Stimulated activated CD4-positive, alpha-beta T cell treated with anti-CD3 and anti-CD28 coated beads, Interleukin-4, amount 100 ng/mL, for 24 hours (primary cell): Measurements from ENCODE around the gene PSMA1.
"Not testable (repeated sequence)": the region's sequence is repeated elsewhere in the genome, so short reads cannot be mapped to it uniquely, and the experiment has no call there.

Source experiments
- DNase-seq: peaks from one replicate; pipeline ENCODE4 v3.0.0-alpha.2; 2020

PSMA1 gene

DNA sequence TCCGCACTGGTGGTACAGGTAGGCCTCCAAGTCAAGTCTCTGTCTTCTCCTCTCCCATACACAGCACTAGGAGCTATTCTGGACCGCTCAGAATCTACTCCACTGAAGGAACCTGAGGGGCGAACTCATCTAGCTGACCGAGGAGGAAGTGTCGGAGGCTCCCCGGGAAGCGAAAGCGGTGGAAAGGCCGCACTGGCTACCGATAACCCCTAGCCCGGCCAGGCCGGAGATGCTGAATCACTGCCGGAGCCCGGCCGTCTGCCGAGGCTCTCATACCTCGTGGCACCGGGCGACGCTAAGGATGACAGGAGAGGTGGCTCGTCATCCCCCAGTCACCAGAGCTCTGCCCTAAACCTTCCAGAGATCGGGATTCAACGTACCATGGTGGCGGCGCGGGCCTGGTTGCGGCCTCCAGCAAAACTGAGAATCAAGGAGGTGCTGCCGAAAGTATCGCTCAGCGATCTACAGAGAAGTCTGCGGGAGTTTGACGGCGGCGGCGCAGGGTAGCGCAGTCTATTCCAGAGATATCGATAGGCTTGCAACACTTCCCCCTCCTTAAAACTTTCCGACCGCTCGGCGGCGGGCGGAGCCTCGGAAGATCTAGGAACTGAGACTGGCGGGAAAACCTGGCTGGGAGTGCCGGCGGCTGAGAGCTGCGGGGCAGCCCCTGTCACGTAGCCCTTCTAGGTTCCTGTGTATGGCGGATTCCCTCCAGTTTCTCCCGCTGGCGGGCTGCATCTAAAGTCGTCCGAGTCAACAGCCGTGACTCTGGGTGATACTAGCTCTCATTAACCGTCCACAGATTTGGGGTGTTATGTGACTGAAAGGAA lies at the start of gene PSMA1:
PSMA1 (minus strand) TSS at position 470 of the 830 bp plus-strand sequence; CDS start at position 383, 87 bp downstream.
- DNase-seq, result peak; percentile 95

DNA sequence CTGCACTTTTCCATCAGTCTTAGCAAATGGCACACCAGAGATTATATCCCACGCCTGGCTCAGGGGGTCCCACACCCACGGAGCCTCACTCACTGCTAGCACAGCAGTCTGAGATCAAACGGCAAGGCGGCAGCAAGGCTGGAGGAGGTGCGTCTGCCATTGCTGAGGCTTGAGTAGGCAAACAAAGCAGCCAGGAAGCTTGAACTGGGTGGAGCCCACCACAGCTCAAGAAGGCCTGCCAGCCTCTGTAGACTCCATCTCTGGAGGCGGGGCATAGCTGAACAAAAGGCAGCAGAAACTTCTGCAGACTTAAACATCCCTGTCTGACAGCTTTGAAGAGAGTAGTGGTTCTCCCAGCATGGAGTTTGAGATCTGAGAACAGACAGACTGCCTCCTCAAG lies 49.3 kb upstream of the PSMA1 start:
- not testable (repeated sequence) for DNase-seq

DNA sequence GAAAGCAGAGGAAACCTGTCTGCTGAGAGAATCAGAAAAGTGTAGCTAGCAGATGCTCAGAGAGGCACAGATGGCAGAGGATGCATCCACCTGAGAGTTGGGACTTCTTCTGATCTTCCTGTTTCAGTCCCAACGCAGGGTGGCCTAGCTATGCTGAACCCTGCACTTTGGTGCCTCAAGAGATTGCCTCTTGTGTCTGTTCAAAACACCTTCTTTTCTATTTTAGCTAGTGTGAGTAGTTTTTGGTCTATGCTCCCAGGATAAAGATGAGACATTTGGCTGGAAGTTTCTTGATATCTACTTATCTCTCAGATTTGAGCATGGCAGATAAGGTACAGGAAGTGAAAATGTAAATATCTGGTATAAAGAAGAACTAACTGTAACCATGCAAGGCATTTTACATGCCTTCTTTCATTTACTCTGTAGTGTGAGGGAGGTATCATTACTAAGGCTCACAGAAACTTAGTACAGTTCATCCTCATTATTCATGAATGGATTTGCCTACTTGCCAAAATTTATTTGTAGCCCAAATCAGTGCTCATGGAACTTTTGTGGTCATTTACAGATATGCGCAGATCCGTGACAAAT lies 47.0 kb upstream of the PSMA1 start:
- no peak for DNase-seq

DNA sequence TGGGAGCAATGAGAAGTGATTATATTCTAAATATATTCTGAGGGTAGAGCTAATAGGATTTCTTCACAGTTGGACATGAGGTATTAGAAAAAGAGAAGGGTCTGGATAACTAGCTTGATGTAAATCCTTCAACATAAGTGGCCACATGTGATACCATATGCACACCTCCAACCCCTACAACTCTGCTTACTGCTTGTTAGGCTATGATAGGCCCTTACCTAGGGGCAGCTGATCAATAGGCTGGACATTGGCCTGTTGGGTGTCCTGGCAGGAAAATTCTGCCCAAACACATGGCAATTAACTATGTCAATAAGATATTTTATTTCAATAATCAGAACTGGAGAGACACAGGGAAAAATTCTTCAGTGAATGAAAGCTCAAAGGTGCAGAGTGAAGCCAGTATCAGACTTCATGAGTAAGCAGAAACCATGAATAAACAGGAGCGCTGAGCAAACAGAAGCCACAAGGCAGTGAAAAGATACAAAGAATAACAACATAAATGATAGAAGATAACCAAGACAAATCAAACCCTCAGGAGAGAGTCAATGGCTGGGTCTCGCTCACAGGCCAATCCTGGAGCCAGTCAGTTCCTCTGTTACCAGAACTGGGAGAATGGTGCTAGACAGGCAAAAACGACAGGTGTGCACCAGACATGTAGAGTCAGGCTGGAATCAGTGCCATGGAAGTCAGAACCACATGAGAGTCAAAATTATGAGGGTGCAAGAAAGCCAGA lies 46.3 kb upstream of the PSMA1 start:
- DNase-seq, result no peak

DNA sequence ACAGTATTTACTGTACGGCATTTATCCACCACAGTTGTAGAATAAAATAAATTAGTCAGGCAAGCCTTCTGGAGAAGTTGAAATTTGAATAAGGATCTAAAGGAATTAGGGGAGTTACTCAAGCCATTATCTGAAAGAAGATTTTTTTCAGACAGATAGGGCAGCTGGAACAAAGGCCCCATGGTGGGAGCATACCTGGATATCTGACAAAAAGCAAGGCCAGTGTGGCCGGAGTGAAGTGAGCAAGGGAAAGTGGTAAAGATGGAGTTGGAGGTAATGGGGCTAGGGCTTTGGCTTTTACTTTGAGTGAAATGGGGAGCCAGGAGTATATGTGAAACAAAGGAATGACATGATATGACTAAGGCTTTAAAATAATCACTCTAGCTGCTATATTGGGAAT lies 45.7 kb upstream of the PSMA1 start:
- DNase-seq, result no peak

DNA sequence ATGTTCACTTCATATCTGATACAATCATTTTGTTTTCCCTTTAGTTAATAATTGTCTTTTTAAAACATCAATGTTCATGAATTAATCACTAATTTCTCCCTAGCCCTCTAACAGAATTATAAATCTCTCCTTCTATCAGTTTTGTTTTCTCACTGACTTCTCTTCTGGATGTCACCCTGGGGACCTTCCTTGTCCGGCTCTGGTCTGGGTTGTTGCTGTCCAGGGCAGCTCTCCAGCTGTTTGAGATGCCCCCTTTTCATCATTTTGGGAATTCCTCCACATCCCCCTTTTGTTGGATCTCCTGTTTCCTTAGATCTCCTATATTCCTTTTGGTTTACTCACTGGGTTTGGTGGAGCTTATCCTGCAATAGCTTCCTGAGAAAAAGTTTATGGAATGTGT lies 35.6 kb upstream of the PSMA1 start:
- DNase-seq, result no peak

DNA sequence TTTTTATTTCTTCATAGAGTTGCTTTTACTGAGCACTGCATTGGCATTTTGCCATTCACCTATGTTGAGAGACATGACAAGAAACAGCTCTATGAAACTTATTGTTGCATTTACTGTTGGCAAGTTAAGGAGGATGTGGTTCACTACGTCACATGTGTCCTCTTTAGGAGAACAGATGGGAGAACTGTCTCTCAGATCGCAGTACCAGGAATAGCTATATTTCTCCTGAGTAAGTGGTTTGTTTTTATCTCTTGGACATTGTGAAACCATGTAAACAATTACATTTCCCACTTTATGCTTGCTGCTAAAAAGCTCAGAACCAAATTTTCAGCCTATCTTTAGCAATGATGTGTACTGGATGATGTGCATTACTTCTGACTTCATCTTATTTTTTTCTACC lies 34.8 kb upstream of the PSMA1 start:
- no peak for DNase-seq

DNA sequence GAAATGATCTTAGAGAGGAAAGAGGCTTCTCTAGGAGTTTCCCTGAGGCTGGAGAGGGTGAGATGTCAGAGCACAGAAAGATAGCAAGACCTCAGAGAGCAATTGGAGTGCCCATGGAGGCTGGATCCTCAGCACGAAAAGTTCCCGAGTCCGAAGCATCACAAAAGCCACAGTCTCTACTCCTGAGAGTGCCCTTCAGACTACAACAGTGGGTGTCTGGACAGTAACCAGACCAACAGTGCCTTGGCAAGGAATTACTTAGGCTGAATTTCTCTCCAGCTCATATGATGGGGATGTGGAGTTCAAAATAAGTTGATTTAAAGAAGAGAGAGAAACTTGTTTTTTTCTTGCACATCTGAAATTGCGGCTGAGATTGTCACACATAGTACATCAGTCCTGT lies 31.9 kb upstream of the PSMA1 start:
- DNase-seq, result no peak

DNA sequence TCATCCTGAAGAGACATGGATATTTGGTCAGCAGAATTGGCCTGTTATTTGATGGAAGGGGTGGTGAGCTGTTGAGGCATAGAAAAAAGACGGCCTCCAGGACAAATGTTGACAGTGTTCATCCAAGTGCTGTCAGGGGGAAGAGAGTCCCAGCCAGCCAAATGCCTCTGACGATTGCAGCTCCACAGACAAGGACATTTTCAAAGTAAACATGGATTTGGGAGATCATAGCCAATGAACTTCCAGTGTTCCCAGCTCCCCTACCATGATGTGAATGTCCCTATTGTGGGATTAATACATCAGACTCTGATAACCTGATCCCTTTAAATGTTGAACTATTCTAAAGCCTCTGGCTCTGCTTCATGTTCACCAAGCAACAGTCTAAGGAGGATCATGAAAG lies 31.2 kb upstream of the PSMA1 start:
- DNase-seq, result no peak

DNA sequence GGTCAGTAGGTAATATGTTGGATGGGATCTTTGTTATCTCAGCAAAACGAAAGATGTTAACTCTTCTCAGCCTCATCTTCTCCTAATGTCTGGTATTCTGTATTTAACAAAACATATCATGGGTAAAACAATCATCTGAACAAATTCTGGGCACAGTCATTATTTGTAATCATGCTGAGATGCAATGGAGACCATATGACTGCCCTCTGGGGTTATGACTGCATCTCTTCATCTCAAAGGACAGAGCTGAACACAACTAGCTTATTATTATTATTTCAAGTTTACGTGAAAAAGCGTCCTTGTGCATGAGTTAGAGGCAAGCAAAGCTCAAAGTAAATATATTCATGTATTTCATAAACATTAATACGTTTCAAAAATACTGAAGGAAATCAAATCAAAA lies 29.7 kb upstream of the PSMA1 start:
- DNase-seq, result no peak

DNA sequence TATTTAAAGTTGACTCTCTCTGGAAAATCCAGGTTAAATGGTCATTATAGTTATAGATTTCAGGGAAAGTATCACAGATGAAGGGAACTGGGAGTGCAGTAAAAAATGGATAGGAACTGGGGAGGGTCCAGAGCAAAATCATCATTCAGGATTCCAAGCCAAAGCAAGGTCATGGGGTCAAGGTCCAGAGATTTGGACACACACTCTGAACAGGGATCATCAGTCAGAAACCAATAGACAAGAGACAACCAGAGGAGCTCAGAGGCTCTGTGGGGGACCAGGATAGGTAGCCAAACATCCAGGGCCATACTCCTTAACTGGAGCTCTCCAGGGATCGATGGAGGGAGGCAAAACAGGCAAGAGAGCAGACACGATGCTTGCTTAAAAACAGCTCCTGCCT lies 27.3 kb upstream of the PSMA1 start:
- no peak for DNase-seq

DNA sequence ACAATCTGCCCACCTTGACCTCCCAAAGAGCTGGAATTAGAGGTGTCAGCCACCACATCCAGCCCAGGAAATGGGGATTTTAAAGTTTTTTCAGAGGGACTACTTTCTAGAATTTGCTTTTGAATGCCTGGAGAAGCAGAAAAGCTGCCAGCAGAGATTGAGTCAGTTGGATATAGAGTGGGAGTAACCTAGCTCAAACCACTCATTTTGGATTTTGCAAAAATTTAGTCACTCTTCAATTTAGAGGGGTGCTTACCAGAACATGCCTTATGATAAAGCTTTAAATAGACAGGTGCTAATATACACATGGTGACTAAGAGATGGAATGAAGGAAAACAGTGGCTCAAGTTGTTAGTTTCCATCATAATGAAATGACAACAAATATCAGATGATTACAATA lies 26.5 kb upstream of the PSMA1 start:
- no peak for DNase-seq

DNA sequence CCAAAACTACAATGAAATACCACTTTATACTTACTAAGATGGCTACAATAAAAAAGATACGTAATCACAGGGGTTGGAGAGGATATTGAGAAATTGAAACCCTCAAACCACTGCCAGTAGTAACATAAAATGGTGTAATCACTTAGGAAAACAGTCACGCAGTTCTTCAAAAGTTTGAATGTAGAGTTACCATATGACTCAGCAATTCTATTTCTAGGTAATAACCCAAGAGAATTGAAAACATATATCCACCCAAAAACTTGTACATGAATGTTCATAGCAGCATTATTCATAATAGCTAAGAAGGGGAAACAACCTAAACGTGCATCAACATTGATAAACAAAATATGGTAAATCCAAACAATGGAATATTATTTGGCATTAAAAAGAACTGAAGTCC lies 24.4 kb upstream of the PSMA1 start:
- no peak for DNase-seq

DNA sequence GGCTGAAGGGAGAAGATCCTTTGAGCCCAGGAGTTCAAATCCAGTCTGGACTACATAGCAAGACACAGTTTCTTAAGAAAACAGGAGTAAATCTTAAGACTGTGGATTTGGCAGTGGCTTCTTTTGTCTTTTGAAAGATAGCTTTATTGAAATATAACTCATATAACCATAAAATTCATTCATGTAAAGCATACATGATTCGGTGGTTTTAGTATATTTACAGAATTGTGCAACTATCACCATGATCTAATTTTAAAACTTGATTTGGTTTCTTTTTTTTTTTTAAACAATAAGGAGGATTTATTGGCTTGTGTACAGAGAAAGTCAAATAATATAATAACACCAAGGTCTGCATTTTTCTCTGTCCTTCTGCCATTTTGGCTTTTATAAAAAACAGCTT lies 23.1 kb upstream of the PSMA1 start:
- DNase-seq, result no peak

DNA sequence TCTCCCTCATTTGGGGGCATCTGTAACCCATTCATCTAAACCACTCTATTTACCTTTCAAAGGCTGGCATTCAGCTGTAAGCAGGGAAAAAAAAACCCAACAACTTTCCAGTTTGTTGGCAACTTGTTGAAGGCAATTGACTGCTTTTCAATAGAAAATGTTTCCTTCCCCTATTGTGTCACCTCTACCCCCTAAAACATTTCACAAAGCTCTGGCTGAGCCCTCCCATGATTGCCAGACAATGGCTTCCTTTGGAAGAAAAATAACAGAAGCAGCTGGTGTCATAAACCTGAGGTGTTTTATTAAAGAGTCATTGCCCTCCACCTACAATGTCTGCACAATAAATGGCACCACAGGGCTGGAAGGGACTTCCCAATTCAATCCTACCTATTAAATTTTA lies 22.1 kb upstream of the PSMA1 start:
- no peak for DNase-seq

DNA sequence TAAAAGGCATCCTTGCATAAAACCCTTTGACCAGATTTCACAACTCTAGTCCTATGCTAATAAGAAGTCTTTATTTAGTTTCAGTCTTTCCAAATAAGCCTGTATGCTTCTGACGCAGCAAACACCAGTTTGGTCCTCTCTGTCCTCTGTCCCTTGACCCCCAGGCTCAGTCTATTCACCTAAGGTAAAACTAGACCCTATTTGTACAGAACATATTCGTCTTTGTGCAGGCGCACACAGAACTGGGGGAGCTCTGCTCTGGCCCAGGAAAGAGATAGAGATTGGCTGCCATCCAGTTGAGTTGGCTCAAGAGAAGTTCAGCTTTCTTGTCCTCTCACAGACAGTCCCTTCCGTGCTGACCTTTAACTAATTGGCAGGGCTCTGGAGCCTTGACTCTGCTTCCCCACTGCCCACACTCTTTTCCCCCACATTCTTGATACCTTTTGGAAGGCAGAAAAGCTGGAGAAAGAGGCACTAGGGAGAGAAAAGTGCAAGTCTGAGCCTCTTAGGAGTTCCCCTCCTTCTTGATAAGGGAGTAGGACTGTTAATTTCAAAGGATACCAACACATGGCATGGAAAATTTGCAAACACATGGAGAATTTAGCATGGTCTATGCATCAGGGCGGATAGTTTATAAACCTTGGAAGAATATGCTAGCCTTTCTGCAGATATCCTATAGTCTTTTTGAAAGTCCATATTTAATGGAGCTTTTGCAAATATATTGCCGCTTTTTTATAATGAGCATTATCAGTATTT lies 21.2 kb upstream of the PSMA1 start:
- no peak for DNase-seq

DNA sequence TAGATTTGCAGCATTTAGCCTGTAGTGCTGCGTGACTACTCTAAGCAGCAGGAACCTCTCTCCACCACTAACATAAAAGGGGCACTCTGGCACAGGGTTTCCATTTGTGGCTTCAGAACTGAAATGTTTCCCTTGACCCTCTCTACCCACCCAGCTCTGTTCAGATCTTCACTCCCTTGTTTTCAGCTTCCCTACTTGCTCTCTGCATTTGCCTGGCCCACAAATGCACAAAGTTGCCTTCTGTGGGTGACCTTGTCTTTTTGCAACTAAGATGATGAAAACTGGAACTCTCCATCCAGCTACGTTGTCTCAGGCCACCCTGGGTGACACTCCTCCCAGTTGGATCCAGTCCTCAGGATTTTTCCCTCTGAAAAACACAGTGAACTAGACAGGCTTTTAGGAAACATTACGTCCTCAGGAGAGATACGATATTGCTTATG lies 19.8 kb upstream of the PSMA1 start:
- DNase-seq, result no peak

DNA sequence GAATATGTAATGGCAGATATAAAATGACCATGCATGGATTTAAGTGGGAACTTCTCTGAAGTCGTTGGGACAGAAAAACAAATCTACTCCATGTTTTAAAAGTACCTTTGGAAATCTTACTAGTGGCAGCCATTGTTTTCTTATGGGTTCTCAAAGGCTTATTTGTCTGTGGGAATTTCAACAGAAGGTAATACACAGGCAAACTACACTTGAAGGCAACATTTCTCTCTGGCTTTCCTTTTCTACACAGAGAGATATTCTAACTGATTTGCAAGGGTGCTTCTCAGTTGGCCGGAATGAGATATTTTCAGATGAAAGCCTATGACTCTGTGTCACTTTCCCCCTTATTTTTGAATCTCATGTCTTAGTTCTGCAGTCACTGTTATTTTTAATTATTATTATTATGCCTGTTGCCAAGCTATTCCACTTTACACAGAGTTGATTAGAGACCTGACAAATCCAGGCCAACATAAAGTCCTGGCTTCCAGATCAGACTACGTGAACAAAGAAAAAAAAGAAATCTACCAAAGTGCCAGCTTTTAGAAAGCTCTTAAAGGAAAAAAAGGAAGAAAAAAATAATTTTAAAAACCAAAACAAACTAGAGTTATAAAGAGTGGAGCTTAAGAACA lies 18.9 kb upstream of the PSMA1 start:
- no peak for DNase-seq

DNA sequence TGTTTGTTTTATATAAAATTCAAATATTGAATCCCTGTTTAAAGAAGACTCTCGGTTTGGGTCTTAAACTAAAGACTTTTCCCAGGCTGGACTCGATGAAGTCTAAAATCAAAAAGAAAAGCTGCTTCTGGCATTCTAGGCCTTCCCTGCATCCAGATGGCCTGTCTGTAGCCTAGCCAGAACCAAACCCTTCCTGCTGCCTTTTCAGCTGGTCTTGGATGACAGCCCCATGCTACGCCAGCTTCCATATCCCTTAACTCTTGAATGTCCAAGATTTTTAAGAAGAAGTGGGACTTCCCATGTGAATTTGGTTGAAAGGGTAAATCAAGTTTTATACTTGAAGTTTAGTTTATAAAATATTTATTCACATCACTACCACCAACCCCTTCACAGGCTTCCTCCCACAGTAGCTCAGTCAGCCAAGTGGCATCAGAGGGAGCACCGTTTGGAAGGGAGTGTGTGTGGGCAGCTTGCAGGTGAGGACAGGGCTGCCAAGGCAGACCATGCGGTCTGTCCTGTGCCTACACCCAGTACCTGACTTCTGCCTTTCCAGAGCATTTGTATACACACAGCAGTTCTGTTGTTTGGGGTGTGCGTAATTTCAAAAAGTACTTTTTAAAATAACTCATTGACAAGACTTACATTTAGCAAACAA lies 18.2 kb upstream of the PSMA1 start:
- DNase-seq, result no peak

DNA sequence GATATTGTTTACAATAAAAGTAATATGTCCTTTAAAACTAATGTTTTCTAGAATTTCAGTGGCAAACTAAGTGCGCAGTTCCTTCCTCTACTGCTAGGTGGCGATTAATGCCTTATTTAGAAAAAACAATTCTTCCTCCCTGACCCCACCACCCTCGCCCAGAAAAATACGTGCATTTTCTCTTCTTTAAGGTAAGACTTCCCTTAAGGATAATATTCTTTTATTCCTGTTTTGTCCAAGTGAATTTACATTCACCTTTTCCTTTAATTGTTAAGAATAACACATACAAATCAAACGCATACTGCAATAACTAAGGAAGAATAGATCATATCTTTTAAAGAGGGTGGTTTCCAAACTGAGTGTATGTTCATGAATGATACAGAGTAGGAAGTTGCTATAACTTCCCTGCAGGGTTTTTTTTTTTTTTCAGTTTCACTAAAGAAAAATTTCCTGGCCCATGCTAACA lies 17.0 kb upstream of the PSMA1 start:
- DNase-seq, result peak; percentile 54

DNA sequence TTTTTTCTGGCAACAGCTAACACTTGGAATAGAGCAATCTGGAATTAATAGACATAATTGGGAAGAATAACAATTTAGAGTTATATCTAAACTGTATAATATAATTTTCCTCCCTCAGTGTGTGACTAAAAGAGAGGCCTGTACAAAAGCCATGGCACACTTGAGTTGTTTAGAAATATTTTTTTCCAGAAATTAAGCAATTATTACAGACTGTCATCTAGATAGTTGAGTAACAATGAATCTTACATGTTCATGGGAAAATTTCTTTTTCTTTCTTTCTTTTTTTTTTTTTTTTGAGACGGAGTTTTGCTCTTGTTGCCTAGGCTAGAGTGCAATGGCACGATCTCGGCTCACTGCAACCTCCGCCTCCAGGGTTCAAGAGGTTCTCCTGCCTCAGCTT lies 15.0 kb upstream of the PSMA1 start:
- DNase-seq, result not testable (repeated sequence)

DNA sequence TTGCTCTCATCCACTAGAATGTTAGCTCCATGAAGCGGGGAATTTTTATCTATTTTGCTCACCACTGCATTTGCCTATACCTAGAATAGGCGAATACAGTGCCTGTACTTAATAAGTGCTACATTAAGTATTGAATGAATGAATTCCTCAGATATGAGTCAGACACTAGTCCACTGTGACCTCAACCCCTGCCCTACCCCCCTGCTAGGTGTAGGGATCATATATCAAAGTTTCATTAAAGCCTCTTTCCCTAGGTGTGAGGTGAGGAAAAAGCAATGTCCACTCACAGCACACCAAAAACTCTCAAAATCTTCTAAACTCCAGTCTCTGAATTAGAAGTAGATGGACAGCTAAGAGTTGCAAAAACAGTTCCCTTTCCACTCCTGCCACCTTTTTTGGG lies 9.8 kb upstream of the PSMA1 start:
- DNase-seq, result no peak
